ENCODE data around the gene CHGA. TPM values are rescaled to one million over a fixed set of nuclear protein-coding genes. Genes with fewer than 3 reads are reported as not detected.

CHGA gene
- total and polyA plus RNA-seq, 2 of the 13 experiments (the other 11 are each of a cell fraction or from before 2014, with no cell fraction given), result not detected

DNA sequence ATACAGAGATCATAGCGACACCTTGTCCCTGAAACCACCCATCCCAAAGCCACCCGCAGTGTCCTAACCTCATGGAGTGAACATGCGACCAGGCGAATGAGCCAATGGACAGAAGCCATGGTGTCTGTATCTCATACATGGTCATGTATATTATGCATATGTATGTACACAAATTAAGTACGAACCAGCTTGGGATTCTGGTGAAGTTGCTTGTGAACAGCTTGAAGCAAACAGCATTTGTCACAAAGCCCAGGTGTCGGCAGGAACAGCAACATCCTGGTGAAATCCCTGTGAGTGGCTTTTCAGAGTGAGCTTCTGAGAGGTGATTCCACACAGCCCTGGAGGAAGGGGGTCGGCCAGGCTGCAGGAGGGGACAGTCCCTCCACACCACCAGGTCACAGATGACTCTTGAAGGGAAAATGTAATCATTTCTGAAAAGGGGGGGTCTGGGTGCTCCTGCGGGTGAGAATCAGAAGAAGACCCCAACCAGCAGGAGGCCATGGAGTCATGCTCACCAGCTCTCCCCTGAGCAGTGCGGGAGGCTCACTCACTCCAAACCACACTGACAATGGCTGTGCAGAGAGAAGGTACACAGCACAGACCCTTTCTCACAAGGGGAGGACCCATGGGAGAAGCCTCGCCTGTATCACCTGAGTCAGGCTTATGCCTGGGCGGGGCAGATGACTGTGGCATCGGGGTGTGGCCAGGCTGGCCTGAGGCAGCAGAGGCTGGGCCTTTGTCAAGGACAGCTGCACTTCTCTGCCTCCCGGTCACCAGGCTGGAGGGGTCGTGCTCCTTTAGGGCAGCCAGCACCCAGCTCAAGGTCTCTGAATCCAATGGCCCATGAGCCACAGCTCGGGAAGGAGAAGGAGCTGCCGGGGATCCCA lies 14.3 kb downstream of the CHGA start (continued):
- TF ChIP-seq ZNF30 (CRISPR knock-in tag; IDR thresholded peaks at IDR 0.05) (no peak), ZNF335 (CRISPR knock-in tag; IDR thresholded peaks at IDR 0.05) (no peak), DBP (CRISPR knock-in tag; IDR thresholded peaks at IDR 0.05; ENCODE audit: not compliant biosample characterization) (no peak)

- no peak for TF ChIP-seq EZH2 (conservative IDR thresholded peaks at IDR 0.05; ENCODE audit: low read depth, low read length)
- TF ChIP-seq ZNF30 (CRISPR knock-in tag; IDR thresholded peaks at IDR 0.05), result no peak
- TF ChIP-seq FUBP1 (CRISPR knock-in tag; IDR thresholded peaks at IDR 0.05; ENCODE audit: borderline replicate concordance), result no peak
- no peak for TF ChIP-seq DBP (CRISPR knock-in tag; IDR thresholded peaks at IDR 0.05; ENCODE audit: not compliant biosample characterization)
- no peak for TF ChIP-seq MXI1 (IDR thresholded peaks at IDR 0.05; ENCODE audit: borderline replicate concordance, low read depth, low read length)
- no peak for TF ChIP-seq NPAS2 (CRISPR knock-in tag; IDR thresholded peaks at IDR 0.05; ENCODE audit: borderline replicate concordance)
- TF ChIP-seq, protein P1, sequence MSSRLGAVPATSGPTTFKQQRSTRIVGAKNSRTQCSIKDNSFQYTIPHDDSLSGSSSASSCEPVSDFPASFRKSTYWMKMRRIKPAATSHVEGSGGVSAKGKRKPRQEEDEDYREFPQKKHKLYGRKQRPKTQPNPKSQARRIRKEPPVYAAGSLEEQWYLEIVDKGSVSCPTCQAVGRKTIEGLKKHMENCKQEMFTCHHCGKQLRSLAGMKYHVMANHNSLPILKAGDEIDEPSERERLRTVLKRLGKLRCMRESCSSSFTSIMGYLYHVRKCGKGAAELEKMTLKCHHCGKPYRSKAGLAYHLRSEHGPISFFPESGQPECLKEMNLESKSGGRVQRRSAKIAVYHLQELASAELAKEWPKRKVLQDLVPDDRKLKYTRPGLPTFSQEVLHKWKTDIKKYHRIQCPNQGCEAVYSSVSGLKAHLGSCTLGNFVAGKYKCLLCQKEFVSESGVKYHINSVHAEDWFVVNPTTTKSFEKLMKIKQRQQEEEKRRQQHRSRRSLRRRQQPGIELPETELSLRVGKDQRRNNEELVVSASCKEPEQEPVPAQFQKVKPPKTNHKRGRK (CRISPR knock-in tag; IDR thresholded peaks at IDR 0.05), result no peak
- no peak for TF ChIP-seq ZNF777 (CRISPR knock-in tag; IDR thresholded peaks at IDR 0.05)
- Histone ChIP-seq H4K20me1 (ENCODE audit: insufficient read depth, low read length) (no peaks in the 10 kb centered on the region), H3K9ac (ENCODE audit: insufficient read depth, low read depth, low read length) (no peak overlapping the region), H3K4me3 (replicated peaks in 1 of 3; ENCODE audit: insufficient read depth in 1 of 3, low read depth in 2 of 3, low read length in 3 of 3) (no peak overlapping the region), H3K4me2 (ENCODE audit: low read depth, low read length) (no peak overlapping the region), H2AFZ (ENCODE audit: low read length) (no peak overlapping the region), H3K9me3 (ENCODE audit: low read length) (no peaks in the 10 kb centered on the region), H3K27me3 (ENCODE audit: control insufficient read depth in 1 of 2, insufficient read depth in 2 of 2, low read length in 2 of 2) (no peaks in the 10 kb centered on the region), H3K4me1 (ENCODE audit: insufficient read depth, low read length) (no peaks in the 10 kb centered on the region), H3K79me2 (ENCODE audit: insufficient read depth, low read length) (no peaks in the 10 kb centered on the region), H3K27ac (ENCODE audit: extremely low read length, insufficient read depth, low read length) (no peak overlapping the region), H3K36me3 (replicated peaks in 1 of 2; ENCODE audit: control insufficient read depth in 1 of 2, insufficient read depth in 2 of 2, low read length in 2 of 2) (peaks cover 3% of the 10 kb centered on the region in 2 experiments; a peak in 2 of 5 replicates)
- in situ Hi-C loops (cut with HindIII; ENCODE audit: extremely low pct_ligation_motif_present, low pct_unique_long_range_greater_than_20kb) (no loop called here), intact Hi-C loops (cut with micrococcal nuclease; ENCODE audit: unreplicated experiment) (no loop called here)
- CTCF ChIA-PET (ENCODE audit: low intra/inter-chr PET ratio, low total read pairs), result no interaction called here
- ATAC-seq (no peak), FAIRE-seq (no peak), DNase-seq (ENCODE audit: low spot score) (no peak)
- WGBS (ENCODE audit: low lambda C conversion rate), result 100% methylated on average over 3 of the region's 9 CpGs
- POLR2A ChIA-PET, result no interaction called here
- BruUV-seq (replicated peaks), result no TSS peak
Observed at GRCh38 chr14:92938235-92938875, 15.4 kb downstream of the CHGA start.
